ENCODE data around the gene ARHGEF12.

DNA sequence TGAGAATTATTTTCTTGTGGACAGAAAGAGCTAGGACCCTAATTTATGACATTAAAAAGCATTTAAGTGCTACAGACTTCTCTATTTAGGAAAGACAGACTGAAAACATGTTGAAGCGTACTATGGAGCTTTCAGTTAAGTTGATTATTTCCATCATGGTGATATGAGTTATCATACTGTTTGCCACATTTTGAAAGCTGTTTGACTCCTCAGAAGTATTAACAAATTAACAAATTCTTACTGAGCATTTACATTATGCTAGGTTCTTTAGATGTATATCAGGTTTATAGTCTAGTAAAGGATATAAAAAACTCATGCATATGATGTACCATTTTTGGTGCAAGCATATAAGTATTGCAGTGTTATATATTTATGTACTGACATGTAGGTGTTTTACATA is 50.1 kb downstream of the ARHGEF12 start:
- TF ChIP-seq BHLHE40 (IDR thresholded peaks at IDR 0.05; ENCODE audit: low read depth, low read length) (no peak), POLR2A (IDR thresholded peaks at IDR 0.05; ENCODE audit: low read length) (no peak), CTCF (IDR thresholded peaks at IDR 0.05) (no peak), SMC3 (IDR thresholded peaks at IDR 0.05) (no peak), FOSB (CRISPR knock-in tag; IDR thresholded peaks at IDR 0.05) (no peak), JUN (IDR thresholded peaks at IDR 0.05) (no peak), CHD2 (IDR thresholded peaks at IDR 0.05; ENCODE audit: low read length, partially characterized antibody) (no peak), JUNB (IDR thresholded peaks at IDR 0.05) (no peak)
- TF ChIP-seq, protein P1, sequence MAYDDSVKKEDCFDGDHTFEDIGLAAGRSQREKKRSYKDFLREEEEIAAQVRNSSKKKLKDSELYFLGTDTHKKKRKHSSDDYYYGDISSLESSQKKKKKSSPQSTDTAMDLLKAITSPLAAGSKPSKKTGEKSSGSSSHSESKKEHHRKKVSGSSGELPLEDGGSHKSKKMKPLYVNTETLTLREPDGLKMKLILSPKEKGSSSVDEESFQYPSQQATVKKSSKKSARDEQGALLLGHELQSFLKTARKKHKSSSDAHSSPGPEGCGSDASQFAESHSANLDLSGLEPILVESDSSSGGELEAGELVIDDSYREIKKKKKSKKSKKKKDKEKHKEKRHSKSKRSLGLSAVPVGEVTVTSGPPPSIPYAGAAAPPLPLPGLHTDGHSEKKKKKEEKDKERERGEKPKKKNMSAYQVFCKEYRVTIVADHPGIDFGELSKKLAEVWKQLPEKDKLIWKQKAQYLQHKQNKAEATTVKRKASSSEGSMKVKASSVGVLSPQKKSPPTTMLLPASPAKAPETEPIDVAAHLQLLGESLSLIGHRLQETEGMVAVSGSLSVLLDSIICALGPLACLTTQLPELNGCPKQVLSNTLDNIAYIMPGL (CRISPR knock-in tag; IDR thresholded peaks at IDR 0.05; ENCODE audit: borderline replicate concordance) = no peak
- TF ChIP-seq, protein P2, sequence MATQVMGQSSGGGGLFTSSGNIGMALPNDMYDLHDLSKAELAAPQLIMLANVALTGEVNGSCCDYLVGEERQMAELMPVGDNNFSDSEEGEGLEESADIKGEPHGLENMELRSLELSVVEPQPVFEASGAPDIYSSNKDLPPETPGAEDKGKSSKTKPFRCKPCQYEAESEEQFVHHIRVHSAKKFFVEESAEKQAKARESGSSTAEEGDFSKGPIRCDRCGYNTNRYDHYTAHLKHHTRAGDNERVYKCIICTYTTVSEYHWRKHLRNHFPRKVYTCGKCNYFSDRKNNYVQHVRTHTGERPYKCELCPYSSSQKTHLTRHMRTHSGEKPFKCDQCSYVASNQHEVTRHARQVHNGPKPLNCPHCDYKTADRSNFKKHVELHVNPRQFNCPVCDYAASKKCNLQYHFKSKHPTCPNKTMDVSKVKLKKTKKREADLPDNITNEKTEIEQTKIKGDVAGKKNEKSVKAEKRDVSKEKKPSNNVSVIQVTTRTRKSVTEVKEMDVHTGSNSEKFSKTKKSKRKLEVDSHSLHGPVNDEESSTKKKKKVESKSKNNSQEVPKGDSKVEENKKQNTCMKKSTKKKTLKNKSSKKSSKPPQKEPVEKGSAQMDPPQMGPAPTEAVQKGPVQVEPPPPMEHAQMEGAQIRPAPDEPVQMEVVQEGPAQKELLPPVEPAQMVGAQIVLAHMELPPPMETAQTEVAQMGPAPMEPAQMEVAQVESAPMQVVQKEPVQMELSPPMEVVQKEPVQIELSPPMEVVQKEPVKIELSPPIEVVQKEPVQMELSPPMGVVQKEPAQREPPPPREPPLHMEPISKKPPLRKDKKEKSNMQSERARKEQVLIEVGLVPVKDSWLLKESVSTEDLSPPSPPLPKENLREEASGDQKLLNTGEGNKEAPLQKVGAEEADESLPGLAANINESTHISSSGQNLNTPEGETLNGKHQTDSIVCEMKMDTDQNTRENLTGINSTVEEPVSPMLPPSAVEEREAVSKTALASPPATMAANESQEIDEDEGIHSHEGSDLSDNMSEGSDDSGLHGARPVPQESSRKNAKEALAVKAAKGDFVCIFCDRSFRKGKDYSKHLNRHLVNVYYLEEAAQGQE (IDR thresholded peaks at IDR 0.05) = no peak
- TF ChIP-seq, protein P3, sequence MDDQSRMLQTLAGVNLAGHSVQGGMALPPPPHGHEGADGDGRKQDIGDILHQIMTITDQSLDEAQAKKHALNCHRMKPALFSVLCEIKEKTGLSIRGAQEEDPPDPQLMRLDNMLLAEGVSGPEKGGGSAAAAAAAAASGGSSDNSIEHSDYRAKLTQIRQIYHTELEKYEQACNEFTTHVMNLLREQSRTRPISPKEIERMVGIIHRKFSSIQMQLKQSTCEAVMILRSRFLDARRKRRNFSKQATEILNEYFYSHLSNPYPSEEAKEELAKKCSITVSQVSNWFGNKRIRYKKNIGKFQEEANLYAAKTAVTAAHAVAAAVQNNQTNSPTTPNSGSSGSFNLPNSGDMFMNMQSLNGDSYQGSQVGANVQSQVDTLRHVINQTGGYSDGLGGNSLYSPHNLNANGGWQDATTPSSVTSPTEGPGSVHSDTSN (IDR thresholded peaks at IDR 0.05) = no peak
